Astrocyte (in vitro differentiated cells and primary cell): ENCODE results near the gene CST3.

ENCODE experiments used
- EZH2 ChIP-seq: IDR thresholded peaks from 2 replicates; pipeline ENCODE4 v1.6.1; 2012; ENCODE audit warnings: mild to moderate bottlenecking, low read length, inconsistent platforms; ENCODE audit not compliant: insufficient read depth
- TF ChIP-seq, protein P1 (sequence below): IDR thresholded peaks from 2 replicates; pipeline ENCODE4 v1.5.1; 2011; ENCODE audit warnings: low read depth, mild to moderate bottlenecking, inconsistent platforms, low read length, moderate library complexity; ENCODE audit not compliant: insufficient read depth

GRCh38 chr20:23658336-23658735 lies 20.6 kb upstream of the CST3 start:
- TF ChIP-seq, protein P1, sequence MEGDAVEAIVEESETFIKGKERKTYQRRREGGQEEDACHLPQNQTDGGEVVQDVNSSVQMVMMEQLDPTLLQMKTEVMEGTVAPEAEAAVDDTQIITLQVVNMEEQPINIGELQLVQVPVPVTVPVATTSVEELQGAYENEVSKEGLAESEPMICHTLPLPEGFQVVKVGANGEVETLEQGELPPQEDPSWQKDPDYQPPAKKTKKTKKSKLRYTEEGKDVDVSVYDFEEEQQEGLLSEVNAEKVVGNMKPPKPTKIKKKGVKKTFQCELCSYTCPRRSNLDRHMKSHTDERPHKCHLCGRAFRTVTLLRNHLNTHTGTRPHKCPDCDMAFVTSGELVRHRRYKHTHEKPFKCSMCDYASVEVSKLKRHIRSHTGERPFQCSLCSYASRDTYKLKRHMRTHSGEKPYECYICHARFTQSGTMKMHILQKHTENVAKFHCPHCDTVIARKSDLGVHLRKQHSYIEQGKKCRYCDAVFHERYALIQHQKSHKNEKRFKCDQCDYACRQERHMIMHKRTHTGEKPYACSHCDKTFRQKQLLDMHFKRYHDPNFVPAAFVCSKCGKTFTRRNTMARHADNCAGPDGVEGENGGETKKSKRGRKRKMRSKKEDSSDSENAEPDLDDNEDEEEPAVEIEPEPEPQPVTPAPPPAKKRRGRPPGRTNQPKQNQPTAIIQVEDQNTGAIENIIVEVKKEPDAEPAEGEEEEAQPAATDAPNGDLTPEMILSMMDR = no peak
- no peak for TF ChIP-seq EZH2
